Astrocyte (in vitro differentiated cells and primary cell): ENCODE results near the gene C2orf42.

Experiments used
- EZH2 ChIP-seq: IDR thresholded peaks from 2 replicates; pipeline ENCODE4 v1.6.1; 2012; ENCODE audit warnings: mild to moderate bottlenecking, low read length, inconsistent platforms; ENCODE audit not compliant: insufficient read depth
- TF ChIP-seq, protein P1 (sequence below): IDR thresholded peaks from 2 replicates; pipeline ENCODE4 v1.5.1; 2011; ENCODE audit warnings: low read depth, mild to moderate bottlenecking, inconsistent platforms, low read length, moderate library complexity; ENCODE audit not compliant: insufficient read depth

DNA sequence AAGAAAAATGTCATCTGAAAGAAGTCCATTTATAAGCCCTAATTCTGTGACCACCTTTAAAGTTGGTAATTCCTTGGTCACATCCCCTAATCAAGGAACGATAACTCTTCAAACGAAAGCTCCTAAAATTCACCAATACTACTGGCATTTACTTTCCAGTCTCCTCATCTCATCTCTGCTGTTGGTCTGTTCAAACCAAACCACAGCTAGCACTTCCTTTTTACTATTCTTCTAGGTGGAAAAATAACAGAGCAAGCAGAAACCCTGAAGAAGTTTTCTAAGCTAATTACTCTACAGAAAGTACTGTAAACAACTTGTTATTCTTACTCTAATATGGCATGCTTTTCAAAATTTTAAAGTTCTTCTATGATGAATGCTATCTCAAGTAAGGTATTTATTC is 36.0 kb upstream of the C2orf42 start:
- TF ChIP-seq, protein P1, sequence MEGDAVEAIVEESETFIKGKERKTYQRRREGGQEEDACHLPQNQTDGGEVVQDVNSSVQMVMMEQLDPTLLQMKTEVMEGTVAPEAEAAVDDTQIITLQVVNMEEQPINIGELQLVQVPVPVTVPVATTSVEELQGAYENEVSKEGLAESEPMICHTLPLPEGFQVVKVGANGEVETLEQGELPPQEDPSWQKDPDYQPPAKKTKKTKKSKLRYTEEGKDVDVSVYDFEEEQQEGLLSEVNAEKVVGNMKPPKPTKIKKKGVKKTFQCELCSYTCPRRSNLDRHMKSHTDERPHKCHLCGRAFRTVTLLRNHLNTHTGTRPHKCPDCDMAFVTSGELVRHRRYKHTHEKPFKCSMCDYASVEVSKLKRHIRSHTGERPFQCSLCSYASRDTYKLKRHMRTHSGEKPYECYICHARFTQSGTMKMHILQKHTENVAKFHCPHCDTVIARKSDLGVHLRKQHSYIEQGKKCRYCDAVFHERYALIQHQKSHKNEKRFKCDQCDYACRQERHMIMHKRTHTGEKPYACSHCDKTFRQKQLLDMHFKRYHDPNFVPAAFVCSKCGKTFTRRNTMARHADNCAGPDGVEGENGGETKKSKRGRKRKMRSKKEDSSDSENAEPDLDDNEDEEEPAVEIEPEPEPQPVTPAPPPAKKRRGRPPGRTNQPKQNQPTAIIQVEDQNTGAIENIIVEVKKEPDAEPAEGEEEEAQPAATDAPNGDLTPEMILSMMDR = no peak
- no peak for TF ChIP-seq EZH2
